HG02973 (cell line): ENCODE measurements around the gene ZC3H12A.
A peak's percentile ranks its signal among the peaks of the same experiment; 100 is the strongest.

Source experiments
- ATAC-seq: cut with Tn5 transposase; IDR thresholded peaks from one replicate; pipeline ENCODE4 v1.9.1; 2021; ENCODE audit warnings: moderate library complexity; ENCODE audit not compliant: unreplicated experiment

ZC3H12A gene

GRCh38 chr1:37453647-37454046 lies 20.7 kb upstream of the ZC3H12A start:
- ATAC-seq, result no peak

GRCh38 chr1:37455516-37455915 lies 18.9 kb upstream of the ZC3H12A start:
- ATAC-seq, result no peak

- ATAC-seq, result no peak
Observed at GRCh38 chr1:37456614-37457013, 17.8 kb upstream of the ZC3H12A start.

GRCh38 chr1:37458551-37458950 lies 15.8 kb upstream of the ZC3H12A start:
- ATAC-seq, result no peak

- no peak for ATAC-seq
Observed at GRCh38 chr1:37461698-37462436, 12.5 kb upstream of the ZC3H12A start.

GRCh38 chr1:37464443-37464842 lies 9.9 kb upstream of the ZC3H12A start:
- ATAC-seq, result no peak

GRCh38 chr1:37465593-37466517 lies 8.5 kb upstream of the ZC3H12A start:
- ATAC-seq, result no peak

GRCh38 chr1:37468037-37468436 lies 6.3 kb upstream of the ZC3H12A start:
- no peak for ATAC-seq

GRCh38 chr1:37469386-37469785 lies 5.0 kb upstream of the ZC3H12A start:
- no peak for ATAC-seq

GRCh38 chr1:37471345-37472231 lies 2.8 kb upstream of the ZC3H12A start:
- no peak for ATAC-seq

GRCh38 chr1:37472281-37472680 lies 2.1 kb upstream of the ZC3H12A start:
- ATAC-seq, result no peak

GRCh38 chr1:37472994-37473393 lies 1.4 kb upstream of the ZC3H12A start:
- ATAC-seq, result no peak

- no peak for ATAC-seq
Observed at GRCh38 chr1:37473431-37474045, 842 bp upstream of the ZC3H12A start.

GRCh38 chr1:37474697-37475379 lies 458 bp downstream of the ZC3H12A start:
- no peak for ATAC-seq

GRCh38 chr1:37475380-37476086 lies 1.2 kb downstream of the ZC3H12A start:
- ATAC-seq, result no peak

- no peak for ATAC-seq
Observed at GRCh38 chr1:37476087-37476452, 1.7 kb downstream of the ZC3H12A start.

- no peak for ATAC-seq
Observed at GRCh38 chr1:37476460-37477197, 2.2 kb downstream of the ZC3H12A start.

GRCh38 chr1:37477198-37477931 lies 3.0 kb downstream of the ZC3H12A start:
- ATAC-seq, result peak; percentile 28
